ENCODE results near the gene ZNF385C. TPM values are rescaled to one million over a fixed set of nuclear protein-coding genes. Genes with fewer than 3 reads are reported as not detected.

The ZNF385C gene
- total RNA-seq, 4 donors from 2014 or later, result 0.53 to 1.3 TPM; not detected in 2

- H3K27ac ChIP-seq, result peak overlapping the region in 2 of 4 donors; percentile 21 to 22
- TF ChIP-seq POLR2A (IDR thresholded peaks at IDR 0.05) (no peak), CTCF (IDR thresholded peaks at IDR 0.05) (no peak)
- DNase-seq, result peak in 1 of 3 donors; percentile 40
- peaks cover 0 to 19% (median 0%) of the 10 kb centered on the region in 3 donors for H3K36me3 ChIP-seq
- no peaks in the 10 kb centered on the region for H3K9me3 ChIP-seq
- H3K4me1 ChIP-seq, result peaks cover 0 to 64% (median 25%) of the 10 kb centered on the region in 4 donors
- no peak overlapping the region for H3K4me3 ChIP-seq
- H3K27me3 ChIP-seq, result no peaks in the 10 kb centered on the region
Measured at GRCh38 chr17:42138749-42139492, 40.6 kb upstream of the ZNF385C start.

DNA sequence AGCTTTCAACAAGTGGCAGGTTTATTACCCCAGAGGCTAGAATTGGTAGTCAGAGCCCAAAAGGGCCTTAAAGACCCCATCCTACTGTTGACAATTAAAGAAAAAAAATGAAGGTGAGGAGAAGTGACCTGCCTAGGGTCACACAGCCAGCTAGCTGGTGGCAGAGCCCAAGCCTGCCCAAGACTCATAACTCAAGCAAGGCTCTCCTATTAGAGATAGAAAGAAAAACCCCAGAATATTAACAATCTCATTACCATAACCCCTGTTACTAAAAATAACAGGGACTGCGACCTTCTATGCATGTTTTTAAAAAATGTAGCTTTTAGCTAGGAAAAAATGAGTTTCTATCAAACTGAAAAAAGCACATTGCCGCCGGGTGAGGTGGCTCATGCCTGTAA is 38.4 kb upstream of the ZNF385C start:
- Histone ChIP-seq H3K9me3 (no peaks in the 10 kb centered on the region), H3K4me3 (peak overlapping the region in 2 of 4 donors; percentile 21 to 31), H3K27me3 (no peaks in the 10 kb centered on the region), H3K36me3 (peaks cover 0 to 18% (median 0%) of the 10 kb centered on the region in 3 donors), H3K4me1 (peaks cover 3 to 71% (median 43%) of the 10 kb centered on the region in 4 donors), H3K27ac (peak overlapping the region; percentile 66 to 86 (median 80))
- TF ChIP-seq POLR2A (IDR thresholded peaks at IDR 0.05), result no peak
- TF ChIP-seq CTCF (IDR thresholded peaks at IDR 0.05), result no peak
- no peak for DNase-seq

GRCh38 chr17:42135664-42136653 is 37.7 kb upstream of the ZNF385C start:
- Histone ChIP-seq H3K27me3 (no peaks in the 10 kb centered on the region), H3K4me1 (peaks cover 3 to 75% (median 44%) of the 10 kb centered on the region in 4 donors), H3K36me3 (peaks cover 0 to 13% (median 0%) of the 10 kb centered on the region in 3 donors), H3K9me3 (no peaks in the 10 kb centered on the region), H3K27ac (peak overlapping the region; percentile 66 to 86 (median 80)), H3K4me3 (peak overlapping the region in 2 of 4 donors; percentile 21 to 31)
- DNase-seq, result peak; percentile 66 to 93 (median 85)
- peak; percentile 24 to 48 for TF ChIP-seq POLR2A (IDR thresholded peaks at IDR 0.05)
- peak in 1 of 6 experiments; percentile 6 for TF ChIP-seq CTCF (IDR thresholded peaks at IDR 0.05)

DNA sequence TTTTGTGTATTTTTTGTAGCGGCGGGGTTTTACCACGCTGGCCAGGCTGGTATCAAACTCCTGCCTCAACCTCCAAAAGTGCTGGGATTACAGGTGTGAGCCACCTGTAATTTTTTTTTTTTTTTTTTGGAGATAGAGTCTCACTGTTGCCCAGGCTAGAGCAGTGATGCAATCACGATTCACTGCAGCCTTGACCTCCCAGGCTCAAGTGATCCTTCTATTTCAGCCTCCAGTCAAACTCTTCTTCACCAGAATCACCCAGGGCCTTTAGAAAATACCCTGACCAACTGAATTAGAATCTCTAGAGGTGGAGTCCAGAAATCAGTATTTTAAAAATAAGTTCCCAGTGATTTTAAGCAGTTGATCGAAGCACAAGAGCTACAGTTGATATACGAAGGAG is 36.9 kb upstream of the ZNF385C start:
- H3K4me1 ChIP-seq, result peaks cover 3 to 84% (median 44%) of the 10 kb centered on the region in 4 donors
- H3K27me3 ChIP-seq, result no peaks in the 10 kb centered on the region
- H3K9me3 ChIP-seq, result no peaks in the 10 kb centered on the region
- H3K27ac ChIP-seq, result peak overlapping the region; percentile 66 to 86 (median 80)
- TF ChIP-seq POLR2A (IDR thresholded peaks at IDR 0.05) (no peak), CTCF (IDR thresholded peaks at IDR 0.05) (no peak)
- no peak for DNase-seq
- H3K36me3 ChIP-seq, result peaks cover 0 to 16% (median 0%) of the 10 kb centered on the region in 3 donors
- peak overlapping the region in 1 of 4 donors; percentile 31 for H3K4me3 ChIP-seq

DNA sequence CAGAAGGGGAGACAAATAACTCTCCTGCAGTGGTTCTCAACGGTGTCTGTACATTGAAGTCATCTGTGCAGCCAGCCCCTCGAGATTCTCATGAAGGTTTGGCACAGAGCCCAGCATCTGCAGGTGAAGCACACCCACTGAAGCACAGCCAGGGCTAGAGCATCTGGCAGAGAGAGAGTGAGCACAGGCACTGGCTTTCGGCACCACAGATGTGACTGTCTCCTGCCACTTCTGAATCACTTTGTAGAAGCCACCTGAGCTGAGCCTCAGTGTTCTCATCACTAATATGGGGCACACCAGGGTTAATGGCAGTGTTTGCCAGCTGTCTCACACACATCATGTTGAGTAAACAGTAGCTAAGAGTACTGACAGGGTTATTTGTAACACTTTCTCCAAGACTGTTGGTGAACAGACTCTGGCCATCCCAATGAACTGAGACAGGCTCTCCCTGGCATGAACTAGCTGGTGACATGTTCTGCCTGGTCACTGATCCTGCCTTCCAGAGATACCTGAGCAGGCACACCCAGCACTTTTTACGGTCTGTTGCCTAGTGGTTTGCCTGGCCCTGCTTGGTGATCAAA is 35.3 kb upstream of the ZNF385C start:
- DNase-seq, result peak; percentile 49 to 93 (median 92)
- Histone ChIP-seq H3K27ac (peak overlapping the region; percentile 75 to 86 (median 77)), H3K36me3 (peaks cover 0 to 28% (median 2%) of the 10 kb centered on the region in 3 donors), H3K4me1 (peaks cover 3 to 79% (median 42%) of the 10 kb centered on the region in 4 donors), H3K9me3 (no peaks in the 10 kb centered on the region), H3K4me3 (no peak overlapping the region), H3K27me3 (no peaks in the 10 kb centered on the region)
- TF ChIP-seq POLR2A (IDR thresholded peaks at IDR 0.05), result no peak
- no peak for TF ChIP-seq CTCF (IDR thresholded peaks at IDR 0.05)
